ENCODE measurements around the gene DGKG. TPM values are rescaled to one million over a fixed set of nuclear protein-coding genes. Genes with fewer than 3 reads are reported as not detected.

The DGKG gene
- total RNA-seq, 2 donors from 2014 or later = 0.17 to 0.64 TPM

- H3K27me3 ChIP-seq = no peaks in the 10 kb centered on the region
- no peak overlapping the region for H3K27ac ChIP-seq
- no peaks in the 10 kb centered on the region for H3K9me3 ChIP-seq
- intact Hi-C loops (cut with DNase I) = no loop called here
- no peaks in the 10 kb centered on the region for H3K36me3 ChIP-seq
- no peak overlapping the region for H3K4me3 ChIP-seq
- TF ChIP-seq CTCF (IDR thresholded peaks at IDR 0.05) = no peak
- H3K4me1 ChIP-seq = no peaks in the 10 kb centered on the region
- no peak for DNase-seq
- H3K9ac ChIP-seq (ENCODE audit: low read depth in 2 of 2, low read length in 2 of 2) = no peak overlapping the region
These were observed 233.9 kb downstream of the DGKG start for GRCh38 chr3:186128158-186128557.

- Histone ChIP-seq H3K9ac (ENCODE audit: low read depth in 2 of 2, low read length in 2 of 2) (no peak overlapping the region), H3K4me3 (no peak overlapping the region), H3K9me3 (no peaks in the 10 kb centered on the region), H3K36me3 (no peaks in the 10 kb centered on the region), H3K27ac (no peak overlapping the region), H3K4me1 (no peaks in the 10 kb centered on the region), H3K27me3 (no peaks in the 10 kb centered on the region)
- intact Hi-C loops (cut with DNase I) = no loop called here
- TF ChIP-seq CTCF (IDR thresholded peaks at IDR 0.05) = no peak
- DNase-seq = no peak
These were observed 234.6 kb downstream of the DGKG start for GRCh38 chr3:186127463-186127862.

- no peak for TF ChIP-seq CTCF (IDR thresholded peaks at IDR 0.05)
- Histone ChIP-seq H3K9ac (ENCODE audit: low read depth in 2 of 2, low read length in 2 of 2) (no peak overlapping the region), H3K27ac (no peak overlapping the region)
These were observed 236.9 kb downstream of the DGKG start for GRCh38 chr3:186125118-186125517.

GRCh38 chr3:186124592-186124991 lies 237.4 kb downstream of the DGKG start:
- H3K27ac ChIP-seq = no peak overlapping the region
- H3K27me3 ChIP-seq = no peaks in the 10 kb centered on the region
- H3K4me3 ChIP-seq = no peak overlapping the region
- no peaks in the 10 kb centered on the region for H3K4me1 ChIP-seq
- no peaks in the 10 kb centered on the region for H3K36me3 ChIP-seq
- no peaks in the 10 kb centered on the region for H3K9me3 ChIP-seq
- no peak overlapping the region for H3K9ac ChIP-seq (ENCODE audit: low read depth in 2 of 2, low read length in 2 of 2)
- no peak for DNase-seq
- no peak for TF ChIP-seq CTCF (IDR thresholded peaks at IDR 0.05)
- intact Hi-C loops (cut with DNase I) = no loop called here

More at GRCh38 chr3:186125118-186125517, 236.9 kb downstream of the DGKG start:
- DNase-seq = no peak
- H3K4me3 ChIP-seq = no peak overlapping the region
- no peaks in the 10 kb centered on the region for H3K9me3 ChIP-seq
- H3K4me1 ChIP-seq = no peaks in the 10 kb centered on the region
- no peaks in the 10 kb centered on the region for H3K27me3 ChIP-seq
- H3K36me3 ChIP-seq = no peaks in the 10 kb centered on the region
- intact Hi-C loops (cut with DNase I) = no loop called here

- H3K36me3 ChIP-seq = no peaks in the 10 kb centered on the region
- H3K9me3 ChIP-seq = no peaks in the 10 kb centered on the region
- H3K27me3 ChIP-seq = no peaks in the 10 kb centered on the region
- intact Hi-C loops (cut with DNase I) = no loop called here
- H3K27ac ChIP-seq = no peak overlapping the region
- no peak for DNase-seq
- no peaks in the 10 kb centered on the region for H3K4me1 ChIP-seq
- TF ChIP-seq CTCF (IDR thresholded peaks at IDR 0.05) = no peak
- H3K9ac ChIP-seq (ENCODE audit: low read depth in 2 of 2, low read length in 2 of 2) = no peak overlapping the region
- H3K4me3 ChIP-seq = no peak overlapping the region
These were observed 239.0 kb downstream of the DGKG start for GRCh38 chr3:186123012-186123411.

GRCh38 chr3:186121968-186122367 lies 240.1 kb downstream of the DGKG start:
- DNase-seq = no peak
- TF ChIP-seq CTCF (IDR thresholded peaks at IDR 0.05) = no peak
- Histone ChIP-seq H3K9me3 (no peaks in the 10 kb centered on the region), H3K36me3 (no peaks in the 10 kb centered on the region), H3K9ac (ENCODE audit: low read depth in 2 of 2, low read length in 2 of 2) (no peak overlapping the region), H3K27ac (no peak overlapping the region), H3K4me3 (no peak overlapping the region), H3K27me3 (peaks cover under 1% of the 10 kb centered on the region), H3K4me1 (no peaks in the 10 kb centered on the region)
- intact Hi-C loops (cut with DNase I) = no loop called here
